ENCODE results near the gene FAM13A. TPM values are rescaled to one million over a fixed set of nuclear protein-coding genes. Genes with fewer than 3 reads are reported as not detected.

Gene FAM13A
- total and polyA plus RNA-seq, 10 donors: 2.7 to 24.9 (median 18.3) TPM

DNA sequence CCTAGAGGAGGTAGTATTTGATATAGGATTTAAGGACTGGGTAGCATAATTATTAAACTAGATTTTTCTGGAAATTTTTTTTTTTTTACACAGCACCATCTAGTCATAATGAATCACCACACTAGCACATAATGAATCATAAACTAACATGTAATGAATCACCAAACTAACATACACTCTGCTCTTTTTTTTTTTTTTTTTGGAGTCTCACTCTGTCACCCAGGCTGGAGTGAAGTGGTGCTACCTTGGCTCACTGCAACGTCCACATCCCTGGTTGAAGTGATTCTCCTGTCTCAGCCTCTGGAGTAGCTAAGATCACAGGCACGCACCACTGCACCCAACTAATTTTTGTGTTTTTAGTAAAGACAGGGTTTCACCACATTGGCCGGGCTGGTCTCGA, 92.5 kb downstream of the FAM13A start:
- no peaks in the 10 kb centered on the region for H3K36me3 ChIP-seq
- no peak for DNase-seq
- no peaks in the 10 kb centered on the region for H3K9me3 ChIP-seq
- no peaks in the 10 kb centered on the region for H3K27me3 ChIP-seq (replicated peaks in 1 of 7)
- 75 to 90% (median 79%) methylated on average over 4 of the region's 4 CpGs for WGBS, 5 donors
- intact Hi-C loops (cut with DNase I; ENCODE audit: low total_unique reads): no loop called here
- TF ChIP-seq CTCF (IDR thresholded peaks at IDR 0.05 in 8 of 11, conservative IDR thresholded peaks at IDR 0.05 in 3 of 11) (no peak), POLR2A (IDR thresholded peaks at IDR 0.05) (no peak), POLR2AphosphoS5 (IDR thresholded peaks at IDR 0.05) (no peak)
- H3K4me1 ChIP-seq: peaks cover 0 to 20% (median 5%) of the 10 kb centered on the region in 6 donors
- peak overlapping the region in 2 of 8 donors; percentile 55 to 61 for H3K27ac ChIP-seq
- H3K4me3 ChIP-seq: no peak overlapping the region

DNA sequence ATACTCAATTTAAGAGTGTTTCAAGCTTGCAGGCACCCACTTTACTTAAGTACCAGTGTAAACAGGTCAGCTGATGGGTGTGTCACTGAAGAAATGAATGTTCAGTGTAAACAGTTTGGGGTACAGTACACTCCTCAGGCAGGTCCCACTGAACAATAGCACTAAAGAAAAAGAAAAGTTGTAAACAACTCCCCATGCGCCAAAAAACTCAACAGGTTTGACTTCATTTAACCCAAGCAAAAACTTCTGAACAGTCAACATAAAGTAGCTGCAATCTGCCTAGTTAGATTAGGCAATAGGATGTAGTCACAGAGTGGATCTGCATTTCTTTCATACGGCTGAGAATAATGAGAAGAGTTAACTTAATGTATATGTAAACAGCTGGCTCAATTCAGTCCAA, 93.2 kb downstream of the FAM13A start:
- Histone ChIP-seq H3K27me3 (replicated peaks in 1 of 7) (no peaks in the 10 kb centered on the region), H3K9me3 (no peaks in the 10 kb centered on the region), H3K27ac (peak overlapping the region in 4 of 8 donors; percentile 34 to 61 (median 54)), H3K4me3 (no peak overlapping the region), H3K36me3 (no peaks in the 10 kb centered on the region), H3K4me1 (peaks cover 0 to 26% (median 5%) of the 10 kb centered on the region in 6 donors)
- WGBS, 5 donors: 55 to 78% (median 73%) methylated on average over 2 of the region's 2 CpGs
- no peak for DNase-seq
- intact Hi-C loops (cut with DNase I; ENCODE audit: low total_unique reads): no loop called here
- TF ChIP-seq CTCF (IDR thresholded peaks at IDR 0.05 in 8 of 11, conservative IDR thresholded peaks at IDR 0.05 in 3 of 11) (no peak), POLR2A (IDR thresholded peaks at IDR 0.05) (no peak)

DNA sequence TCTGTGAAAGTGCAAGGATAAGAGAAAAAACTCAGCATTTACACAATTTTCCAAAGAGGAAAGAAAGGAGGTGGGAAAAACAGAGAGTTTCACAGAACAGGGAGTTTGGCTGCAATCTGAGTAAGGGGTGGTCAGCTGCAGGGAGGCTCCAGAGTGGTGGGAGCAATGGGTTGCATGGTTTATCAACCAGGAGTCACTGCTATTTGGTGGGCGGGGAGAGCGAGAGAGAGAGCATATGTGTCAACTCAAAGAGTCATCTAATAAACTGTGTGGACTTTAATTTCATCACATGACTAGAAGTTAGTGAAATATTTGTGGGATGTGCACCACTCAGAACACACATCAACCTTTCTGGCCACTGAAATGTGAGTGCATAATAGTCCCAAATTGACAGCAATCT, 94.6 kb downstream of the FAM13A start:
- no peaks in the 10 kb centered on the region for H3K36me3 ChIP-seq
- no peak for TF ChIP-seq CTCF (IDR thresholded peaks at IDR 0.05 in 8 of 11, conservative IDR thresholded peaks at IDR 0.05 in 3 of 11)
- TF ChIP-seq POLR2AphosphoS5 (IDR thresholded peaks at IDR 0.05): no peak
- no peak for TF ChIP-seq POLR2A (IDR thresholded peaks at IDR 0.05)
- H3K9me3 ChIP-seq: no peaks in the 10 kb centered on the region
- H3K4me1 ChIP-seq: peaks cover 0 to 40% (median 10%) of the 10 kb centered on the region in 6 donors
- peak overlapping the region in 1 of 8 donors; percentile 9 for H3K27ac ChIP-seq
- WGBS, 5 donors: 92 to 94% (median 93%) methylated on average over 2 of the region's 2 CpGs
- intact Hi-C loops (cut with DNase I; ENCODE audit: low total_unique reads): no loop called here
- no peaks in the 10 kb centered on the region for H3K27me3 ChIP-seq (replicated peaks in 1 of 7)
- H3K4me3 ChIP-seq: no peak overlapping the region
- no peak for DNase-seq

DNA sequence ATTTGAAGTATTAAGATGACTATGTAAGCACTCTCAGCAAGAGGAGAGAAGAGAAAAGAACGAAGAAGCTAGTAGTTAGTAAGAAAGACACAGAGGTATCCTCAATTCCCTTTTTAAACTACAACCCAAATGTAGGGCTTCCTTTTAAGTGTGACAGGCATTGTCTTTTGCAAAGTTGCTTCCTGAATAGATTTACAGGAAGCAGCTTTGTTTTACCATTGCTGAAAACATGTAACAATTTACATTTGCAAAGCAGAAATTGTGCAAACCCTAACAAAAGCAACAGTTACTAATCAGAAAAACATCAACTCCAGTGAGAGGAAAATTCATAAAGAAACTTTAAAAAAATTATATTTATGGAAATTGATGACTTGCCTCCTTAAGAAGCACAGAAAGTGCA, 96.4 kb downstream of the FAM13A start:
- intact Hi-C loops (cut with DNase I; ENCODE audit: low total_unique reads): no loop called here
- 7 to 32% (median 15%) methylated on average over 1 of the region's 1 CpG for WGBS, 5 donors
- Histone ChIP-seq H3K9me3 (no peaks in the 10 kb centered on the region), H3K4me1 (peaks cover 0 to 42% (median 12%) of the 10 kb centered on the region in 6 donors), H3K27me3 (replicated peaks in 1 of 7) (no peaks in the 10 kb centered on the region), H3K4me3 (no peak overlapping the region), H3K36me3 (no peaks in the 10 kb centered on the region), H3K27ac (peak overlapping the region in 7 of 8 donors; percentile 37 to 85 (median 76))
- TF ChIP-seq POLR2AphosphoS5 (IDR thresholded peaks at IDR 0.05): no peak
- TF ChIP-seq CTCF (IDR thresholded peaks at IDR 0.05 in 8 of 11, conservative IDR thresholded peaks at IDR 0.05 in 3 of 11): no peak
- DNase-seq: no peak
